LNCAP (cell line): ENCODE measurements around the gene IFNA8.

Source experiments
- CTCF ChIP-seq: fragments of 450-650 bp; IDR thresholded peaks from 2 replicates; pipeline ENCODE4 v1.5.1; 2017; ENCODE audit warnings: mild to moderate bottlenecking

The IFNA8 gene

GRCh38 chr9:21395778-21396717 is 12.9 kb upstream of the IFNA8 start:
- TF ChIP-seq CTCF, result peak; percentile 92

DNA sequence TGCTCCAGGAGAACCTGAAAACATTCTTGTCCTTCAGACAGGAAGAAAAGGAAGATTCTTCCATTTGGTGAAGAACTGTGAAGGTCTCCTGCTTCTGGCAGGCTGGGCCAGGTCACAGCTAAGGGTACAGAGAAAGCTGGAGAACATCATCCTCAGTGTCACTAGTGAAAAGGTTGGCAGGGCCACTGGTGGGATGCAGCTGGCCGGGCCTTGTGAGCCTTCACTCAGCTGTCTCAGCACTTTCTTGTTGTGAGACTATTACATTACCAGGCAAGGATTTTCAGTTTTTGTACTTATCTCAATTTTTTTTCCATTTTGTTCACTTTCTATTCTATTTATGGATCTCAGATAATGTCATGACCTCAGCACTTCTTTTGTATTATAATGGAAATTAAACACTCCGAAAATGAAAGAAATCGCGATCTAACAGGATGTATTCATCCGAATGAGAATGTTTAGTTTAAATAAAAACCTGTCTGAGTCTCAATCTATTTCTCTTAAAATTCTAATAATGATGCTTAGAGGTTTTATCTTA is 9.9 kb upstream of the IFNA8 start:
- TF ChIP-seq CTCF, result no peak

- TF ChIP-seq CTCF, result no peak
Measured at GRCh38 chr9:21399956-21400355, 9.0 kb upstream of the IFNA8 start.

DNA sequence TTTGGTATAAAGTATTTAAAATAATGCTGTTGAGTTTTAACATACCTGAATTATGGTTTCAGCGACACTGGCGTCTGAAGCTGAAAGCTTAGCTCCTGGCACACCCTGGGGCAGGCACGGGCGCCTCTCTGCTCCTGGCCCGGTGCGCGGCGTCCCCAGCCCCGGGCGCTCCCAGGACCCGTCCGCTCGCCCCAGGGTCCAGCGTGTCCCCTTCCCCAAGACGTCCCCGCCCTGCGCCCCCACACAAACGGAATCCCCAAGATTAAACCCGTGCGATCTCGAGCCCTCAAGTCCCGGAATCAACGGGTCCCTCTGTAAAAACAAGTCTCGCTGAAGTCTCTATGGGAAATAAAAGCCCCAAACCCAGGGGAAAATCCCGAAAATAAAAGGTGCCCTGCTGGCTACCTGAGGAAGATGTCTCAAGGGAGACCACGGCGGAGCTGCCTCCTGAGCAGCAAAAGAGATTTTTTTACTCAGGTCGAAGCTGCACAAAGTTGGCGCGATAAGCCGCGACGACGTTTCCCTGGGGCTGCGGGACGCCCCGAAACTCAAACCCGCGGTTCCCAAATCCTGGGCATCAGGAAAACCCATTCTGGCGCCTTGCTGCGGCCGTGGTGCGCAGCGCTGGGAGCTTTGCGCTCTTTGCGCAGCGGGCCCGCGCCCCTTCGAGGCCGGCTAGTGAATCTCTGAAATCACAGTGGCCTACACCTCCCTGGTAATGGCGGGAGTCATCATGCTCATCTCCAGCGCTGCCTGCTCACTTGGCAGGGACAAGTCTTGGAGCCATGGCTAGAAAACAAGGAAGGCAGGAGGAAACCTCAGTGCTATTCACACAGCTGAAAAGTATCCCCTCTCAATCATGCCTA is 6.3 kb upstream of the IFNA8 start:
- no peak for TF ChIP-seq CTCF

- TF ChIP-seq CTCF, result no peak
Measured at GRCh38 chr9:21404146-21404545, 4.8 kb upstream of the IFNA8 start.

- no peak for TF ChIP-seq CTCF
Measured at GRCh38 chr9:21412107-21412506, 3.2 kb downstream of the IFNA8 start.

GRCh38 chr9:21413151-21413550 is 4.2 kb downstream of the IFNA8 start:
- no peak for TF ChIP-seq CTCF
